ENCODE results near the gene NT5E. TPM values are rescaled to one million over a fixed set of nuclear protein-coding genes. Genes with fewer than 3 reads are reported as not detected.

NT5E gene
- total RNA-seq, 2 experiments from 2014 or later, result 2.7 to 3.3 TPM

GRCh38 chr6:85416049-85416448, 33.8 kb upstream of the NT5E start:
- intact Hi-C loops (cut with DNase I, micrococcal nuclease), result no loop called here
- POLR2A ChIA-PET, result no interaction called here

GRCh38 chr6:85416766-85417165, 33.1 kb upstream of the NT5E start:
- DNase-seq (no peak), ATAC-seq (ENCODE audit: poor library complexity) (no peak)
- ChIA-PET CTCF (interaction anchor here (0.5 kb wide), 1 partner anchor 647 kb away, joined by 3 read pairs; no protein-coding TSS in a partner anchor), POLR2A (no interaction called here)
- Mint-ChIP-seq H3K27me3 (no peaks in the 10 kb centered on the region), H3K9me3 (no peaks in the 10 kb centered on the region), H3K4me3 (no peak overlapping the region), H3K36me3 (ENCODE audit: low read depth) (no peaks in the 10 kb centered on the region), H3K27ac (no peak overlapping the region), H3K4me1 (ENCODE audit: low read depth) (no peaks in the 10 kb centered on the region)
- peaks cover 0 to 3% of the 10 kb centered on the region in 2 experiments for H3K27me3 ChIP-seq (ENCODE audit: control insufficient read depth in 1 of 2, insufficient read depth in 2 of 2, low read length in 2 of 2)
- H3K27ac ChIP-seq (ENCODE audit: low read depth in 1 of 2, low read length in 2 of 2), result no peak overlapping the region
- no peaks in the 10 kb centered on the region for H3K36me3 ChIP-seq (ENCODE audit: insufficient read depth, low read length)
- H3K4me1 ChIP-seq (ENCODE audit: insufficient read depth, low read length), result no peaks in the 10 kb centered on the region
- H3K9me3 ChIP-seq (ENCODE audit: control insufficient read depth in 1 of 2, insufficient read depth in 1 of 2, low read length in 2 of 2), result no peaks in the 10 kb centered on the region
- no peak overlapping the region for H3K4me3 ChIP-seq (ENCODE audit: low read length)
- intact Hi-C loops (cut with DNase I, micrococcal nuclease), result no loop called here
- TF ChIP-seq, protein P1, sequence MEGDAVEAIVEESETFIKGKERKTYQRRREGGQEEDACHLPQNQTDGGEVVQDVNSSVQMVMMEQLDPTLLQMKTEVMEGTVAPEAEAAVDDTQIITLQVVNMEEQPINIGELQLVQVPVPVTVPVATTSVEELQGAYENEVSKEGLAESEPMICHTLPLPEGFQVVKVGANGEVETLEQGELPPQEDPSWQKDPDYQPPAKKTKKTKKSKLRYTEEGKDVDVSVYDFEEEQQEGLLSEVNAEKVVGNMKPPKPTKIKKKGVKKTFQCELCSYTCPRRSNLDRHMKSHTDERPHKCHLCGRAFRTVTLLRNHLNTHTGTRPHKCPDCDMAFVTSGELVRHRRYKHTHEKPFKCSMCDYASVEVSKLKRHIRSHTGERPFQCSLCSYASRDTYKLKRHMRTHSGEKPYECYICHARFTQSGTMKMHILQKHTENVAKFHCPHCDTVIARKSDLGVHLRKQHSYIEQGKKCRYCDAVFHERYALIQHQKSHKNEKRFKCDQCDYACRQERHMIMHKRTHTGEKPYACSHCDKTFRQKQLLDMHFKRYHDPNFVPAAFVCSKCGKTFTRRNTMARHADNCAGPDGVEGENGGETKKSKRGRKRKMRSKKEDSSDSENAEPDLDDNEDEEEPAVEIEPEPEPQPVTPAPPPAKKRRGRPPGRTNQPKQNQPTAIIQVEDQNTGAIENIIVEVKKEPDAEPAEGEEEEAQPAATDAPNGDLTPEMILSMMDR (IDR thresholded peaks at IDR 0.05), result no peak

More at GRCh38 chr6:85416049-85416448, 33.8 kb upstream of the NT5E start:
- Mint-ChIP-seq H3K9me3 (no peaks in the 10 kb centered on the region), H3K27me3 (no peaks in the 10 kb centered on the region), H3K36me3 (ENCODE audit: low read depth) (no peaks in the 10 kb centered on the region), H3K4me1 (ENCODE audit: low read depth) (no peaks in the 10 kb centered on the region), H3K27ac (no peak overlapping the region), H3K4me3 (no peak overlapping the region)
- H3K4me1 ChIP-seq (ENCODE audit: insufficient read depth, low read length), result no peaks in the 10 kb centered on the region
- CTCF ChIA-PET, result no interaction called here
- DNase-seq (no peak), ATAC-seq (ENCODE audit: poor library complexity) (no peak)
- no peak overlapping the region for H3K27ac ChIP-seq (ENCODE audit: low read depth in 1 of 2, low read length in 2 of 2)
- no peak overlapping the region for H3K4me3 ChIP-seq (ENCODE audit: low read length)
- H3K36me3 ChIP-seq (ENCODE audit: insufficient read depth, low read length), result no peaks in the 10 kb centered on the region
- H3K27me3 ChIP-seq (ENCODE audit: control insufficient read depth in 1 of 2, insufficient read depth in 2 of 2, low read length in 2 of 2), result peaks cover 0 to 3% of the 10 kb centered on the region in 2 experiments
- H3K9me3 ChIP-seq (ENCODE audit: control insufficient read depth in 1 of 2, insufficient read depth in 1 of 2, low read length in 2 of 2), result no peaks in the 10 kb centered on the region
- TF ChIP-seq, protein P1 (IDR thresholded peaks at IDR 0.05), result no peak

- Histone ChIP-seq H3K4me3 (ENCODE audit: low read length) (no peak overlapping the region), H3K9me3 (ENCODE audit: control insufficient read depth in 1 of 2, insufficient read depth in 1 of 2, low read length in 2 of 2) (no peaks in the 10 kb centered on the region), H3K4me1 (ENCODE audit: insufficient read depth, low read length) (no peaks in the 10 kb centered on the region), H3K27me3 (ENCODE audit: control insufficient read depth in 1 of 2, insufficient read depth in 2 of 2, low read length in 2 of 2) (peaks cover 0 to 3% of the 10 kb centered on the region in 2 experiments), H3K36me3 (ENCODE audit: insufficient read depth, low read length) (no peaks in the 10 kb centered on the region), H3K27ac (ENCODE audit: low read depth in 1 of 2, low read length in 2 of 2) (no peak overlapping the region)
- ChIA-PET POLR2A (no interaction called here), CTCF (interaction anchor here (0.5 kb wide), 1 partner anchor 647 kb away, joined by 3 read pairs; no protein-coding TSS in a partner anchor)
- Mint-ChIP-seq H3K4me3 (no peak overlapping the region), H3K27me3 (no peaks in the 10 kb centered on the region), H3K36me3 (ENCODE audit: low read depth) (no peaks in the 10 kb centered on the region), H3K9me3 (no peaks in the 10 kb centered on the region), H3K27ac (no peak overlapping the region), H3K4me1 (ENCODE audit: low read depth) (no peaks in the 10 kb centered on the region)
- DNase-seq, result no peak
- intact Hi-C loops (cut with DNase I, micrococcal nuclease), result no loop called here
- ATAC-seq (ENCODE audit: poor library complexity), result no peak
- TF ChIP-seq, protein P1 (IDR thresholded peaks at IDR 0.05), result no peak
These were observed 32.5 kb upstream of the NT5E start for GRCh38 chr6:85417336-85417735.
